HL-60/S4 (cell line): Measurements from ENCODE around the gene TAGLN3.

Experiments
- in situ Hi-C: fragments of 300-500 bp; cut with MboI; formaldehyde crosslinking; loops from 2 replicates; pipeline ENCODE4 v1.14.3; 2022; ENCODE audit warnings: low sequenced_read_pairs

Gene TAGLN3

GRCh38 chr3:111998636-111999483, at the start of gene TAGLN3:
Gene TAGLN3, plus strand, starts transcription at chr3:111998922. Its CDS starts 501 bp downstream, at chr3:111999423.
- in situ Hi-C loops = no loop called here

GRCh38 chr3:111949712-111950111, 49.0 kb upstream of the TAGLN3 start:
- in situ Hi-C loops = loop anchor here (25.0 kb wide), 1 partner anchor 237 kb away; no protein-coding TSS in a partner anchor

- in situ Hi-C loops = loop anchor here (25.0 kb wide), 1 partner anchor 239 kb away; no protein-coding TSS in a partner anchor
Observed at GRCh38 chr3:111951032-111951431, 47.7 kb upstream of the TAGLN3 start.

- in situ Hi-C loops = loop anchor here (25.0 kb wide), 1 partner anchor 240 kb away; no protein-coding TSS in a partner anchor
Observed at GRCh38 chr3:111952086-111952485, 46.6 kb upstream of the TAGLN3 start.

- in situ Hi-C loops = loop anchor here (25.0 kb wide), 1 partner anchor 241 kb away; no protein-coding TSS in a partner anchor
Observed at GRCh38 chr3:111952866-111953450, 45.8 kb upstream of the TAGLN3 start.

GRCh38 chr3:111954228-111954990, 44.3 kb upstream of the TAGLN3 start:
- in situ Hi-C loops = loop anchor here (25.0 kb wide), 1 partner anchor 242 kb away; no protein-coding TSS in a partner anchor

- in situ Hi-C loops = loop anchor here (25.0 kb wide), 1 partner anchor 244 kb away; no protein-coding TSS in a partner anchor
Observed at GRCh38 chr3:111955876-111956275, 42.8 kb upstream of the TAGLN3 start.

- in situ Hi-C loops = loop anchor here (25.0 kb wide), 1 partner anchor 244 kb away; no protein-coding TSS in a partner anchor
Observed at GRCh38 chr3:111956449-111956848, 42.3 kb upstream of the TAGLN3 start.

- in situ Hi-C loops = loop anchor here (25.0 kb wide), 1 partner anchor 245 kb away; no protein-coding TSS in a partner anchor
Observed at GRCh38 chr3:111956995-111957734, 41.6 kb upstream of the TAGLN3 start.

- in situ Hi-C loops = loop anchor here (25.0 kb wide), 1 partner anchor 249 kb away; no protein-coding TSS in a partner anchor
Observed at GRCh38 chr3:111961461-111962164, 37.1 kb upstream of the TAGLN3 start.

- in situ Hi-C loops = loop anchor here (25.0 kb wide), 1 partner anchor 251 kb away; no protein-coding TSS in a partner anchor
Observed at GRCh38 chr3:111963424-111963823, 35.3 kb upstream of the TAGLN3 start.

GRCh38 chr3:111965484-111965883, 33.2 kb upstream of the TAGLN3 start:
- in situ Hi-C loops = loop anchor here (25.0 kb wide), 1 partner anchor 253 kb away; no protein-coding TSS in a partner anchor

- in situ Hi-C loops = loop anchor here (25.0 kb wide), 1 partner anchor 255 kb away; no protein-coding TSS in a partner anchor
Observed at GRCh38 chr3:111967068-111967467, 31.7 kb upstream of the TAGLN3 start.

- in situ Hi-C loops = loop anchor here (25.0 kb wide), 1 partner anchor 255 kb away; no protein-coding TSS in a partner anchor
Observed at GRCh38 chr3:111967651-111968274, 31.0 kb upstream of the TAGLN3 start.

- in situ Hi-C loops = loop anchor here (25.0 kb wide), 1 partner anchor 256 kb away; no protein-coding TSS in a partner anchor
Observed at GRCh38 chr3:111968319-111969054, 30.2 kb upstream of the TAGLN3 start.

- in situ Hi-C loops = loop anchor here (25.0 kb wide), 1 partner anchor 258 kb away; no protein-coding TSS in a partner anchor
Observed at GRCh38 chr3:111970376-111970775, 28.3 kb upstream of the TAGLN3 start.

- in situ Hi-C loops = loop anchor here (25.0 kb wide), 1 partner anchor 259 kb away; no protein-coding TSS in a partner anchor
Observed at GRCh38 chr3:111971533-111972130, 27.1 kb upstream of the TAGLN3 start.
